ENCODE results near the gene LRP6.

GRCh38 chr12:12097891-12098690 lies 168.8 kb downstream of the LRP6 start:
- TF ChIP-seq CTCF (conservative IDR thresholded peaks at IDR 0.05; ENCODE audit: low read length) = no peak
- no peak for TF ChIP-seq EZH2phosphoT487 (IDR thresholded peaks at IDR 0.05; ENCODE audit: borderline replicate concordance, low read depth, low read length)
